GM12865 (cell line): Measurements from ENCODE around the gene TNS3.

Experiments
- DNase-seq: peaks from one replicate; pipeline ENCODE4 v3.0.0; 2010; ENCODE audit warnings: low read depth
- H3K4me3 ChIP-seq: 2 replicates; pipeline ENCODE4 v1.5.1; 2011; ENCODE audit warnings: mild to moderate bottlenecking, low read depth, low read length, control low read depth
- CTCF ChIP-seq: IDR thresholded peaks from 2 replicates; pipeline ENCODE4 v1.5.1; 2011; ENCODE audit warnings: low read length, control low read depth, low read depth, inconsistent platforms; ENCODE audit not compliant: insufficient read depth; ENCODE audit errors: missing control alignments

TNS3 gene

GRCh38 chr7:47501406-47501805, 80.5 kb downstream of the TNS3 start:
- no peak overlapping the region for H3K4me3 ChIP-seq
- TF ChIP-seq CTCF, result no peak
- no peak for DNase-seq

- DNase-seq, result no peak
Measured at GRCh38 chr7:47500103-47500563, 81.8 kb downstream of the TNS3 start.

GRCh38 chr7:47498229-47499056, 83.5 kb downstream of the TNS3 start:
- H3K4me3 ChIP-seq, result no peak overlapping the region
- no peak for DNase-seq
- no peak for TF ChIP-seq CTCF

More at GRCh38 chr7:47500103-47500563, 81.8 kb downstream of the TNS3 start:
- no peak overlapping the region for H3K4me3 ChIP-seq
- TF ChIP-seq CTCF, result no peak

- no peak for TF ChIP-seq CTCF
Measured at GRCh38 chr7:47497367-47498096, 84.4 kb downstream of the TNS3 start.

GRCh38 chr7:47496666-47497065, 85.2 kb downstream of the TNS3 start:
- no peak for TF ChIP-seq CTCF
- no peak for DNase-seq
- no peak overlapping the region for H3K4me3 ChIP-seq

More at GRCh38 chr7:47497367-47498096, 84.4 kb downstream of the TNS3 start:
- no peak overlapping the region for H3K4me3 ChIP-seq
- peak; percentile 84 for DNase-seq

- DNase-seq, result no peak
Measured at GRCh38 chr7:47496056-47496665, 85.8 kb downstream of the TNS3 start.

More at GRCh38 chr7:47496056-47496665, 85.8 kb downstream of the TNS3 start:
- H3K4me3 ChIP-seq, result no peak overlapping the region
- no peak for TF ChIP-seq CTCF
